Right ventricle myocardium inferior (tissue), 1 donor: ENCODE data around the gene UMODL1. TPM values are rescaled to one million over a fixed set of nuclear protein-coding genes. Genes with fewer than 3 reads are reported as not detected.

Source experiments
- ATAC-seq: fragments of 200-7000 bp; cut with Tn5 transposase; one replicate; pipeline ENCODE4 v1.9.1; 2020; ENCODE audit warnings: mild to moderate bottlenecking, moderate library complexity
- DNase-seq: peaks from one replicate; pipeline ENCODE4 v3.0.0; 2021; ENCODE audit errors: missing footprints
- intact Hi-C: fragments of 100-400 bp; cut with DNase I; formaldehyde crosslinking; loops from one replicate; pipeline ENCODE4 v1.11.0; 2022
- total RNA-seq: library from RNA; stranded (reverse); fragmentation: NEBNext Ultra II Directional; extraction: Animal tissue kit (Norgen Biotek cat#: 25700); gene quantifications from one replicate; pipeline ENCODE4 v1.2.1, GENCODE V29; 2021
- donor health status: DM: no; HTN: yes; CAD: no; lungs with severe emphysema.

UMODL1 gene
- total RNA-seq, 1 donor from 2014 or later = not detected

GRCh38 chr21:42038826-42039425 is 32.2 kb upstream of the UMODL1 start:
- intact Hi-C loops = no loop called here
- DNase-seq (no peak), ATAC-seq (no peak)

DNA sequence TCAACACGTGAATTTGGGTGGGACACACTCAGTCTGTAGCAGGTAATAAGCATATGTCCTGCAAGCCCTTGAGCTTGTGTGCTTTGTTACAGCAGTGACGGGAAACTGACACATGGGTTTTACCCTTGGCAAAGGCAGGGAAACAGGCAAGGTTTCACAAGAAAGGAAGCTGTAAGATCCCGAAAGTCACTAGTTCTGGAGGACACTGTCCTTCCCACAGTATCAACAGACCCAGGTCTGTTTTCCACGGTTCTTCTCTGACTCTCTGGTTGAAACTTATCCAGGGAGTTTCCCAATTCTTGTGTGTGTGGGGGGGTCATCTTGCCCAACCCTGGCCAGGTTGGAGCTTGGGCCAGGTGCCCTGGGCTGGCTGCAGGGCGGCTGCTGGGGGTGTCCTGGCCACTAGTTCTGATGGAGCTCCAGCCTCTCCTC is 31.6 kb upstream of the UMODL1 start:
- intact Hi-C loops = no loop called here
- DNase-seq (no peak), ATAC-seq (peak; percentile 79)

DNA sequence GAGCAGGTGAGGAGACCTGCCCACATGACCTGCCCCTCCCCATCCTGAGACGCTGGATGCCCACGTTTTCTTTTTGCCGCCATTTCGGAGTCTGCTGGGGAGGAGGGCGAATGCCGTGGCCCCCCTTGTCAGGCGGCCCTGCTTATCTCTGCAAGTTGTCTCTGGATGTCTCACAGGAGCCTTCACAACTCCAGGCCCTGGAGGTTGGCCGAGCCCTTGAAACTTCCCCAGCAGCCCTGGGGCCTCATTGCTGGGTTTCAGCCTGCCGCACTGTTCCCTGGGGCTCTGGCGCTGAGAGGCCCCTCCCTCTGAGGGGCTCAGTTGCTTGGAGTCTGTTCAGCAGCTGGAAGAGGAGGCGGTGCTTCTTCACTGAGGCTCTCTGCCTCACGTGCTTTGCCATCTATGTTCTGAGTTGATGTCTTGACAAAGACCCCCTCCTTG is 31.2 kb upstream of the UMODL1 start:
- intact Hi-C loops = no loop called here
- no peak for DNase-seq

DNA sequence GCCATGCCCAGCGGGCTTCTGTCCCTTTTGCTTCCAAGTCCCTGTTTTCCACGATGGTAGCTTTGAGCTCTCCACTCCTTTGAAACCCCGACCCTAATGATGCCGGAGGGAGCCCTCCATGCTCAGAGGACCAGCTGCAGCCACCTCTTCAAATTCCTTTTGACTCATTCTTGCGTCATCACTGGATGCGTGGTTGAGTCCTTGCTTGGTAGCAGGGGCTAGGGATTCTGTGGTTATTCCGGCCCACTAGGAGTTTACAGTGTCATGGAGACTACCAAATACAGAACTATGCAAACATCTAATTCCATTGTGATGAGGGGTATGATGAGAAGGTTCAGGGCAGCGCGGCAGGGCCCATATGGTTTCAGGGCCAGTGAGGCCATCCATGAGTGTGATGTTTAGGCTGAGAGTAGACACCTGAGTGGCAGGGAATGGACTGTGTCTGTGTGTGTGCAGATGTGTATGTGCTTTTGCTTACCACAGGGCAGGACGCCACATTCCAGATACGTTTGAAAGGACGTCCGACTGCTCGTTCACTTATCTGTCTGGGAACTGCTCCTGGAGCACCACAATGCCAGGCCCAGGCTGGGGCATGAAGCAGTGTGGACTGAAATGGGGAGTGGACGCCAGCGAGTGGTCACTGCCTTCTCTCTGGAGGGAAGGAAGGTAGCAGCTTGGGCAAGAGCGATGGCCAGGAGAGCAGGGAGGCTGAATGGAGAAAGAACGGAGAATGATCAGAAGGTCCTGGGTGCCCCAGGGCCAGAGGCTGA is 30.5 kb upstream of the UMODL1 start:
- intact Hi-C loops = no loop called here
- DNase-seq (no peak), ATAC-seq (peak; percentile 52)

More for the DNA sequence above, 31.2 kb upstream of the UMODL1 start:
- peak; percentile 78 for ATAC-seq

GRCh38 chr21:42041246-42041645 is 29.9 kb upstream of the UMODL1 start:
- intact Hi-C loops = no loop called here
- ATAC-seq (no peak), DNase-seq (no peak)

DNA sequence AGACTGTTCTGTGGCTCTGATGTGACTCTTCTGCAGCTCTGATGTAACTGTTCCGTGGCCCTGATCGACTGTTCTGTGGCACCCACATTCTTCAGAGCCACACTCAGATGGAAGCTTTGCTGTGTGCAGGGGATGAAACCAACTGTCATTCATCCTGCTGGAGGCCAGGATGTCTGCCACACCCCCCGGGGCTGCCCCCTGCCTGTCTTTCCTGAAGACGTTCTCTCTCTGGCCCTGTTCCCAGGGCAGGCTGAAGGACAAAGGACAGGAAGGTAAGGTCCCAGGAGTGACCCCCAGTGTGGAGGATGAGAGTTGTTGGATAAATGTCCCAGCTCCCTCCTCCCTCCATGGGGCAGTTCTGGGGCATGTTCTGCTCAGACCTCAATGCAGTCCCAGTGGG is 29.4 kb upstream of the UMODL1 start:
- no peak for ATAC-seq
- intact Hi-C loops = no loop called here

DNA sequence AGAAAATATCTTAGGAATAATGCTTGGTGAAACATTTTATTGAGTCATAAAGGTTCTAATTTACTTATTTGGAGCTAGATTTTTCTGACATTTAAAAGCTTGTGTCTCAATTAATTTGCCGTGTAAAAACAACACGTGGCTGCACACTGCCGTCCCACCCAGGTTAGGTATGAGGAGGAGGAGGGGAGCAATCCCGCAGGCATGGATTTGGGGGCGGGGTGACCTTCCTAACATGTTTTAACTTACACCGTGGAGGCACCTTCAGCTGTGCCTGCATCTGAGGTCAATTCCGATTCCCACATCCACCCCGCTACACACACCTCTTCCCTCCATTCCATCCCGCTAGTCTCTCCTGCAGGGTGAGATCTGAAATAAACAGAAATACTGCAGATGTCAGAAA is 28.5 kb upstream of the UMODL1 start:
- ATAC-seq (no peak), DNase-seq (no peak)
- intact Hi-C loops = no loop called here

More for the DNA sequence above, 29.4 kb upstream of the UMODL1 start:
- no peak for DNase-seq

- ATAC-seq = no peak
- DNase-seq = no peak
These were observed 27.8 kb upstream of the UMODL1 start for GRCh38 chr21:42043201-42043895.

GRCh38 chr21:42043961-42044360 is 27.2 kb upstream of the UMODL1 start:
- DNase-seq = no peak
- no peak for ATAC-seq
- intact Hi-C loops = no loop called here

More at GRCh38 chr21:42043201-42043895, 27.8 kb upstream of the UMODL1 start:
- intact Hi-C loops = no loop called here

DNA sequence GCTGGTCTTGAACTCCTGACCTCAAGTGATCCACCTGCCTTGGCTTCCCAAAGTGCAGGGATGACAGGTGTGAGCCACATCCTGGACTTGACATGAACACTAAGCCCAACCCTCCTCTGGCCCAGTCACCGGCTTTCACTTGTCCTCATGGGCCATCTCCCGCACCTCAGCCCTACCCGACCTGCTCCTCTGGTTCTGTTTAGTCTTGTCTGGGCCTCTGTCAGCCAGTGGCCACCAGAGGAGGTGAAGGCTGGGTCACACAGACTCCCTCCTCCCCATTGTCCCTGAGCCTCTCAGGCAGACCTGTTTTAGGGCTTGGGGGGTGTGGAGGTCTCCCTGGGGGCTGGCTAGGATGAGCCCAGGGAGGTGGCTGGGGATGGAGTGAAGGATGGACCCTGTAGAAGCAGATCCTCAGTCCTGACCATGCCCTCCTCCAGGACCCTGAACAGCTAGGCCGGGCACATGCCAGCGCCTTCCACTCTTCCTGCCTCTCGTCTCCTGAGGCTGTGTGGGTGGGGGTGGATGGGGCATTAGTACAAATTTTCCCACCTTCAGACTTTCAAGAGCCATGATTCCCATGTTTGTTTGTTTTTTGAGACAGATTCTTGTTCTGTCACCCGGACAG is 26.1 kb upstream of the UMODL1 start:
- intact Hi-C loops = no loop called here
- no peak for DNase-seq
- no peak for ATAC-seq

- intact Hi-C loops = no loop called here
- DNase-seq = no peak
- ATAC-seq = peak; percentile 71
These were observed 23.1 kb upstream of the UMODL1 start for GRCh38 chr21:42047821-42048613.

- intact Hi-C loops = no loop called here
- no peak for ATAC-seq
- no peak for DNase-seq
These were observed 22.1 kb upstream of the UMODL1 start for GRCh38 chr21:42048870-42049577.

DNA sequence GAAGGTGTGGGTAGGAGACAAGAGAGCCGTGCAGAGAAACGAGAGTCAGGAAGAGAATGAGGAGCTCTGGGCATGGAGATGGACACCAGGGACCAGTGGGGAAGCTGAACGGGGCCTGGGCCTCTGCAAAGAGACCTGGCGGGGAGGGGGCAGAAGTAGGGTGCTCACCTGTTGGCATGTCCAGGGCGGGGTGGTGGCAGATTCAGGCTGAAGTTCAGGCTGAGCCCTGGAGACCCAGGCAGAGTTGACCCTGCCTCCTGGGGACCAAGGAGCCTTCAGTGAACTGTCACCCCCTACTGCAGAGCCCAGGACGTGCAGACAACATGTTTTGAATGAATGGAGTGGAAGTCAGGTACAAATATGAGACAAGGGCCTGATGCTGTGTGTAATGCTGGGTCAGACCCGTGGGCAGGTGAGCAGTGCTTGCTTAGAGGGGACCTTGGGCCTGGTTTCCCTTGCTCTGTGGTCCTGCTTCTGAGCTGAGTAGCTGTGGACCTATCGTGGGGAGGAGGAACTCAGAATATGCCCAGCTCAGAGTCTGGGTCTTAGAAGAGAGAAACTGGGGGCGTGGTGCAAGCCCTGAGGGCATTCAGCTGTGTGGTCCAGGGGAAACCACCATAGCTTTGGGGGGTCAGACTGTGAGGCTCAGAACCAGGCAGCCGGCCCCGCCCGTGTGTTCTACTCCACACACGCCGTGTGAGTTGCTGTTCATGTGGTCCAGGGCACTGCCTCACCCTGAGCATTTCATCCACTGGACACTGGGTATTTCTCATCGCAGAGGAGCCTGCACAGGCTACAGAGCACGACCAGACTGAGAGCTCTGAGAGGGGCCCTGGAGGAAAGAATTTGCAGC is 21.3 kb upstream of the UMODL1 start:
- intact Hi-C loops = no loop called here
- ATAC-seq (peak; percentile 26), DNase-seq (no peak)

DNA sequence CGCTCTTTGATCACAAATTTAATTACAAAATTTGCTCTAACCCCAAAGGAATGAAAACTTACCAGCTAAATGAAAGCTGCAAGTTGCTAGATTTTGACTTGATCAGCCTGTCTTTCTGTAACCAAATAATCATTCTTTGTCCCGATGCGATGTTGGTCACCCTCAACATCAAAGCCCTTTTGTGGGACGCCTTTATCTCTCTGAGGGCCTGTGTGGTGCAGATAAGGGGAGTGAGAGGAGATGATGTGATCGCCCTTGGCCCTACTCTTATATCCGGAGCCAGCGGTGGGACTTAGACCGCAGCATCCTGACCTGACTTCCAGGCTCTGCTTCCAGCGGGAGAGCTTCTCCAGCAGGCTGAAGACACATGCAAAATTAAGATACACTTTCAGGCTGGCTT is 19.3 kb upstream of the UMODL1 start:
- intact Hi-C loops = no loop called here
- DNase-seq = no peak
- ATAC-seq = no peak

DNA sequence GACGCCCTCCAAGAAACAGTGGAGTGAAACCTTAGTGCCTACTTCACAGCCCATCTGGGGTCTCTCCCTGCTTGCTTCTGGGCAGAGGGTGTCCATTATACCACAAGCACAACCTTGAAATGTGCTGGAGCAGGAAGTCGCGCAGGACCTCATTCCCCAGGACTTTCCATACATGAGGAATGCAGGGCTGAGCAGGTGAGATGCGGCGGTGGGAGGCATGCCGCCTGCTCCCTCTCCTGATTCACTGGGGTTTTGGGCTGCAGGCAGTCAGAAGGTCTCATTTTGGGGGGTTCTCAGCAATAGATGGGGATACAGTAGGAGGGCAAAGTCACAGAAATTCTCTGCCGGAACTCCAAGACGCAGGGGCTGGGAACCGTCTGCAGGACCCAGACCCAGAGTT is 15.7 kb upstream of the UMODL1 start:
- no peak for ATAC-seq
- DNase-seq = no peak
- intact Hi-C loops = no loop called here

GRCh38 chr21:42056468-42056867 is 14.6 kb upstream of the UMODL1 start:
- intact Hi-C loops = no loop called here
- ATAC-seq = no peak

GRCh38 chr21:42056996-42057689 is 14.0 kb upstream of the UMODL1 start:
- no peak for ATAC-seq
- intact Hi-C loops = no loop called here
- DNase-seq = peak; percentile 53

More at GRCh38 chr21:42056468-42056867, 14.6 kb upstream of the UMODL1 start:
- no peak for DNase-seq
